NCI-H774 (cell line): Measurements from ENCODE around the gene TRMT112.
A peak's percentile ranks its signal among the peaks of the same experiment; 100 is the strongest.

ENCODE experiments used
- DNase-seq: peaks from one replicate; lab custom pipeline; 2025; lab: John Stamatoyannopoulos, UW

TRMT112 gene

GRCh38 chr11:64291752-64292459 lies 25.5 kb downstream of the TRMT112 start:
- DNase-seq = no peak

DNA sequence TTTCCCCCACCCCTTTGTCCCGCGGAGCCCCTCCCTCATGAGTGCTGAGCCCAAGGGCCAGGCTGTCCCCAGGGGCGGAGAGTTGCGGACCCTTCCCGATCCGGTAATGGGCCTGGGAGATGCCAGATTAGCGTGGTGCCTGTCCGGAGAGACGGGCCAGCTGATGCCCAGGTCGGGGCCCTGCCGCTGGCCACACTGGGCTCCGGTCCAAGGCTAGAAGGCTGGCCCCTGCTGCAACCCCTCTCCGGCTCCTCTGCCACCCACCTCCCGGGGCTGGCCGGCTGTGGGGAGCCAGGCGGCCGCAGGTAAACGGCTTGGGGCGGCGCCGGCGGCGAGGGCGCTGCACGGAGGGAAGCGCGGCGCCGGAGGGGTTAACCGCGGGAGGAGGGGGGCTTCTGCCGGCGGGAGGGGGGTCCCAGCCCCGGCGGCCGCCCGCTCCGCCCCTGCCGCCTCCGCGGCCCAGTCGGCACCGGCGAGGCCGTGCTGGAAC lies 26.1 kb downstream of the TRMT112 start, which contains the start of gene KCNK4:
TSS of gene KCNK4 (plus strand) at position 41 of the 490 bp plus-strand sequence. CDS start 1,717 bp downstream, outside the sequence.
- no peak for DNase-seq

GRCh38 chr11:64290352-64291261 lies 26.8 kb downstream of the TRMT112 start:
- no peak for DNase-seq

DNA sequence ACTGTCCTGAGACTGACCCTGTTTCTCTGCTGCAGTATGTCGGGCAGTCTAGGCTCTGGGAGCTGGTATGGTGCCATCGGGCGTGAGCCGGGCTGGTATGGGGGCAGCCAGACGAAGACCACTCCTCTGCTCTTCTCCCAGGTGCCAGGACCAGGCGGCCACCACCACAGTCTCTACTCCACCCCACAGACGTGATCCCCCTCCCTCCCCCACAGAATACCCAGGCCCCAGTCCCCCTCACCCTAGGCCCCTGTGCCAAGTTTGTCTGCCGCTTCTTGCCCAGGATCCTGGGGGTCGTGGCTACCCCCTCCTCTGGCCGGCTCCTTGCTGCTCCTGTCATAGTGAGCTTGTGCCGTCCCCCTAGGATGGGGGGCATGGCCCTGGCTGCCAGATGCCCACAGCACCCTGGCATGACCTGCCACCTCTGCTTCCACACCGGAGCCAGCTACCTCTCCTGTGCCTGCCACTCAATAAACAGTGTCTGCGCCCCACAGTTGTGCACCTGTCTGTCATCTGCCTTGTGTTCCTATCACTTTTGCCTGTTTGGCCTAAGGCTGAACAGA lies 28.3 kb downstream of the TRMT112 start:
- no peak for DNase-seq

DNA sequence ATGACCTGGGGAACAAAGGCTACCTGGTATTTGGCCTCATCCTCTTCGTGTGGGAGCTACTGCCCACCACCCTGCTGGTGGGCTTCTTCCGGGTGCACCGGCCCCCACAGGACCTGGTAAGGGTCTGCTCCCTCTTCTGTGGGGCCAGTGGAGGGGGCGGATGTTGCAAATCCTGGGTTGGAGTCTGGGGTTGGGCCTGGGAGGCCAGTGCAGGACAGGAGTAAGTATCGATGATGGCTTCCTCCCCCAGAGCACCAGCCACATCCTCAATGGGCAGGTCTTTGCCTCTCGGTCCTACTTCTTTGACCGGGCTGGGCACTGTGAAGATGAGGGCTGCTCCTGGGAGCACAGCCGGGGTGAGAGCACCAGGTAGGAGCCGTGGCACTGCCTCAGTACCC lies 29.0 kb downstream of the TRMT112 start:
- no peak for DNase-seq

- no peak for DNase-seq
Measured at GRCh38 chr11:64287676-64288352, 29.5 kb downstream of the TRMT112 start.

GRCh38 chr11:64286801-64287159 lies 30.6 kb downstream of the TRMT112 start:
- DNase-seq = no peak

- DNase-seq = peak; percentile 27
Measured at GRCh38 chr11:64285885-64286800, 31.2 kb downstream of the TRMT112 start.

DNA sequence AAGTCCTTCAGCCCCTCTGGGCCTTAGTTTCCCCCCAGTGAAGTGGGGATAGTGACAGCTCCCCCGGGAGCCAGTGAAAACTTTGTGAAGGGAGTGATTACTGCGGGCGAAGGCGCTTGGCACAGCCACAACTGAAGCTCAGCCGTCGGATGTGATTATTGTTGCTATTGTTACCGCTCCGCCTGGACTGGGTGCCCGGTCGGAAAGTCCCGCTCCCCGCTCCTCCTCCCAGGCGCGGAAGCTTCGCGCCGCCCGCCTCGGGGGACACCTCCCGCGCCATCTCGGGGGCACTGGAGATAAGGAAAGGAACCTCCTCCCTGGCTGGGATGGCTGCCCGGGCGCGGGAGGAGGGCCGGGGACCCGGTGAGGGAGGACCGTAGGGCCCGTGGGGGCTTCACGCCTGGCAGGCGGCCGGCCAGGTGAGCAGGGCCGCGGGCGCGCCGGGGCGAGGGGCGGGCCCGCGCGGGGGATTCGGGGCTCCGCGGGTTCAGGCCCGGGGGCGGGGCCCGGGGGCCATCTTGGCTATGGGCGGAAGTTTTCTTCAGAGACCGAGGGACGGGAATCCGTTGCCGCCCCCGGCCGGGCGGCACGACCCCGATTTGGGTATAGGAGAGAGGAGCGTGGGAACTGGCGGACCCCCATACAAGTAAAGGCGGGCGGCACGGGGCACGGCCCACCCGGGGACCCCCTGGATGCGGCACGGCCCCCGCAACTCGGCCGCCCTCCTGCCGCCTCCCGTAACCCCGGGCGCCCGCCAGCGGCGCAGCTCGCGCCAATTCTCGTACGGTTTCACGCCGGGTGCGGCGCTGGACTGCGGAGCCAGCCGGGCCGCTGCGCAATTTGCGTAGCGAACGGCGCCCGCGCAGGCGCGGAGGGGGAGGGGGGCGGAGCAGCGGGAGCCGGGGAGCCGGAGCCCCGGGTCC lies 32.1 kb downstream of the TRMT112 start, which contains the start of gene GPR137:
TSS of gene GPR137 (plus strand) at position 887 of the 923 bp plus-strand sequence. CDS start 677 bp downstream, outside the sequence.
- DNase-seq = peak; percentile 89

DNA sequence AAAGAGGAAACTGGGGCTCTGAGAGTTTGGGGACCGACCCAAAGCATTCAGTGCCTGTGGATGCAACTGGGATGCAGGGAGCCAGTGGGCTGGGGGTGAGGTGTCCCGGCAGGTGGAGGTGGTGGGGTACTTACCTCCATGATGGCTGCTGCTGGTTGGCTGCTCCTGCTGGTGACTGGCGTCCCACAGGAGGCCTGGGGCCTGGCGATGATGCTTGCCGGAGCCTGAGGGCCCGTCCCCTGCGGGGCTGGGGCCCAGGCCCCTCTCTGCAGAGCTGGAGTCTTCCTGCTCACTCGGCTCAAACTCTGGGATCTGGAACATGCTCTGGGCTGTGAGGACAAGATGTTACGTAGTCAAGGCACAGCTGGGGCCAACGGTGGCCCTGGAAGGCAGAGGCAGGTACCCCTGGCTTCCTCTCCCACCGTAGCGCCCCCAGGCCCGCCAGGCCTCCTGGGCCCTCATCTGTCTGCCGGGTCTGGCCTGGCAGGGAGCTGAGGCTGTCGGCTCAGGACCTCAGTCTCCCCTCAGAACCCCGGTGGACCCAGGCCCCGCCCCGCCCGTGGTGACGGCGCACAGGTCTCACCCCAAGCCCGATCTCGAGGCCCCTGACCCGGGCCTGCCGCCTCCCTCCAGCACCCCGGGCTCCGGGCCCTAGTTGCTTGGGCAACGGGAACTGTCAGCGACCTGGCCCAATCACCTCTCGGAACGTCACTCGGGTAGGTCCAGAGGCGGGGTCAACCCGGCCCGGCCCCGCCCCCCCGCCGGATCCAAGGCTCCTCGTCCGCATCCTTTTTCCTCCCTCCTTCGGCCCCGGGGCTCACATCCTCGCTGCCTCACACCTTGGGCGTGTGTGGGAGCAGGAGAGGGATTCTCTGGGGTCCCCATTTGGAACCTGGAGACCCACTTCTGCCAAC lies 33.1 kb downstream of the TRMT112 start, which contains the start of gene BAD:
TSS of gene BAD (minus strand) at position 618 of the 914 bp plus-strand sequence. CDS start at position 321, 297 bp downstream.
- DNase-seq = peak; percentile 94

DNA sequence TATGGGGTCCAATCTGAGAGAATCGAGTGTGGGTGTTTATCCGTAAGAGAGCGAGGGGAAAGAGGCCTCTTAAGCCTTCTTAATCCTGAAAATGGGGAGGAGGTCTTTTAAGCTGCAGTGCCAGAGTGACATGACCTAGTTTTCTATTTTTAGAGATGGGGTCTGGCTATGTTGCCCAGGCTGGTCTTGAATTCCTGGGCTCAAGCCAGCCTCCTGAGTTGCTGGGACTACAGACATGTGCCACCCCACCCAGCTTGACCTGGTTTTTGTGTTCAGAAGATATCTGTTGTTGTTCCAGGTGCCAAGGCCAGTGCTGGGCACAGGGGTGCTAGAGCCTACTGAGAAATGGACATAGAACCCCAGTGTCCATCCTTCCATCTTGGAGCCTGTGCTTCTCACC lies 34.3 kb downstream of the TRMT112 start:
- DNase-seq = no peak

GRCh38 chr11:64281957-64282770 lies 35.2 kb downstream of the TRMT112 start:
- no peak for DNase-seq

DNA sequence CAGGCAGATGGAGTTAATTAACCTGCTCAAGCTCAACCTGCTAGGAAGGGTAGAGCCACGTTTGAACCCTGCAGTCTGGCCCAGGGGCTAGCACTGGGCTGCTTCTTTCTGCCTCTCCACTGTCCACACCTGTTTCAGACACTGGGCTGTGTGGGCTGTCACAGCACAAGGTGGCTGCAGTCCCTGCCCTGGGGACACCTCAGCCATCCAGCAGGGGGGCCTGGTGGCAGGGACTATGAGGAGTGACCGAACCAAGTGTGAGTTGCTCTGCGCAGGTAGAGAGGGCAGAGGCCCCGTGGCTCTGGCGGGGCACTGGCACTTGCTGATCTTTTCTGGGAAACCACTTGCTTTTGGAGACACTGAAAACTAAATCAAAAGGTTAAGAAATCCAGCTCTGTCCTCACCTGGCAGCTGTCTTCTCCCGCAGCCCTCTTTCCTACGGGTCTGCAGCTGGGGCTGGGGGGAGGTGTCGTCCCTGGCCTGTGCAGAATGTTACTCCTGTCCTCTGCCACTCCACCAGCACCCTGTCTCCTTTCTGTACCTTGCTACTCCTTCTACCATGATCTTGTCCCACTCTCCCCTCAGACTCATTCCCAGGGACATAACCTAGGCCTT lies 38.7 kb downstream of the TRMT112 start:
- no peak for DNase-seq

GRCh38 chr11:64276653-64277431 lies 40.5 kb downstream of the TRMT112 start:
- DNase-seq = no peak

- DNase-seq = no peak
Measured at GRCh38 chr11:64275841-64276240, 41.5 kb downstream of the TRMT112 start.
